DOHH2 (cell line): ENCODE measurements around the gene C2orf76.

Experiments used
- H3F3A ChIP-seq: fragments of 200-600 bp; sonication (generic), shearing (Covaris generic); 2 replicates; pipeline ENCODE4 v1.6.0; 2016; ENCODE audit warnings: antibody characterized with exemption, mild to moderate bottlenecking; ENCODE audit not compliant: control insufficient read depth, insufficient read depth
- H3K27ac ChIP-seq: fragments of 200-600 bp; sonication (generic); 2 replicates; pipeline ENCODE4 v1.5.1; 2014; ENCODE audit warnings: low read depth, mild to moderate bottlenecking, low read length, moderate library complexity
- H3K27me3 ChIP-seq: fragments of 200-600 bp; sonication (generic); 2 replicates; pipeline ENCODE4 v1.6.1; 2014; ENCODE audit warnings: mild to moderate bottlenecking, low read length, mixed read lengths; ENCODE audit not compliant: control insufficient read depth
- H3K36me3 ChIP-seq: fragments of 200-600 bp; sonication (generic); 2 replicates; pipeline ENCODE4 v1.6.1; 2014; ENCODE audit warnings: mild to moderate bottlenecking, low read length, moderate library complexity, mixed read lengths; ENCODE audit not compliant: control insufficient read depth
- H3K4me1 ChIP-seq: fragments of 200-600 bp; sonication (generic); 2 replicates; pipeline ENCODE4 v1.6.1; 2014; ENCODE audit warnings: mild to moderate bottlenecking, low read length, mixed read lengths; ENCODE audit not compliant: control insufficient read depth
- H3K4me2 ChIP-seq: fragments of 200-600 bp; sonication (generic); 2 replicates; pipeline ENCODE4 v1.6.0; 2014; ENCODE audit warnings: mild to moderate bottlenecking, low read length, moderate library complexity
- H3K4me3 ChIP-seq: fragments of 200-600 bp; sonication (generic); 2 replicates; pipeline ENCODE4 v1.5.1; 2014; ENCODE audit warnings: mild to moderate bottlenecking, low read length, mixed read lengths
- H3K79me2 ChIP-seq: fragments of 200-600 bp; sonication (generic); 2 replicates; pipeline ENCODE4 v1.6.1; 2014; ENCODE audit warnings: mild to moderate bottlenecking, low read length, mixed read lengths; ENCODE audit not compliant: control insufficient read depth
- H3K9me2 ChIP-seq: fragments of 200-600 bp; sonication (generic); replicated peaks from 2 replicates; pipeline ENCODE4 v1.6.1; 2014; ENCODE audit warnings: mild to moderate bottlenecking, low read length, mixed read lengths; ENCODE audit not compliant: control insufficient read depth
- H3K9me3 ChIP-seq: fragments of 200-600 bp; sonication (generic); 2 replicates; pipeline ENCODE4 v1.6.1; 2014; ENCODE audit warnings: antibody characterized with exemption, low read length, mixed read lengths; ENCODE audit not compliant: control insufficient read depth, insufficient read depth
- H4K20me1 ChIP-seq: fragments of 200-600 bp; sonication (generic); 2 replicates; pipeline ENCODE4 v1.6.0; 2014; ENCODE audit warnings: low read depth, mild to moderate bottlenecking, antibody characterized with exemption, low read length, moderate library complexity; ENCODE audit not compliant: control insufficient read depth, insufficient read depth
- CTCF ChIP-seq: fragments of 200-600 bp; sonication (generic); IDR thresholded peaks from one replicate; pipeline ENCODE4 v1.5.1; 2014; ENCODE audit warnings: antibody characterized with exemption, mild to moderate bottlenecking, low read depth, low read length; ENCODE audit not compliant: poor library complexity, severe bottlenecking
- EZH2phosphoT487 ChIP-seq: fragments of 200-600 bp; sonication (generic); IDR thresholded peaks from 2 replicates; pipeline ENCODE4 v1.6.1; 2017; ENCODE audit warnings: borderline replicate concordance, mild to moderate bottlenecking, antibody characterized with exemption, low read length, moderate library complexity, mixed read lengths

Gene C2orf76

GRCh38 chr2:119319593-119319992 is 47.0 kb downstream of the C2orf76 start:
- H3K79me2 ChIP-seq, result no peaks in the 10 kb centered on the region
- no peaks in the 10 kb centered on the region for H3F3A ChIP-seq
- no peaks in the 10 kb centered on the region for H4K20me1 ChIP-seq
- H3K4me3 ChIP-seq, result no peak overlapping the region
- H3K36me3 ChIP-seq, result no peaks in the 10 kb centered on the region
- H3K9me2 ChIP-seq, result no peaks in the 10 kb centered on the region
- H3K4me1 ChIP-seq, result peaks cover 44% of the 10 kb centered on the region
- TF ChIP-seq EZH2phosphoT487 (no peak), CTCF (no peak)
- H3K27me3 ChIP-seq, result no peaks in the 10 kb centered on the region
- H3K4me2 ChIP-seq, result no peak overlapping the region
- H3K27ac ChIP-seq, result no peak overlapping the region
- H3K9me3 ChIP-seq, result no peaks in the 10 kb centered on the region; the same call in 1 of the 2 replicates

- Histone ChIP-seq H3K4me2 (peak overlapping the region; percentile 39), H3K4me1 (peaks cover 60% of the 10 kb centered on the region), H3K36me3 (peaks cover 4% of the 10 kb centered on the region; the same call in 1 of the 2 replicates), H3K27me3 (no peaks in the 10 kb centered on the region), H3K79me2 (no peaks in the 10 kb centered on the region), H4K20me1 (no peaks in the 10 kb centered on the region), H3K9me3 (peaks cover 6% of the 10 kb centered on the region; the same call in 1 of the 2 replicates), H3K4me3 (no peak overlapping the region), H3F3A (peaks cover 10% of the 10 kb centered on the region), H3K9me2 (no peaks in the 10 kb centered on the region), H3K27ac (no peak overlapping the region)
- TF ChIP-seq CTCF (no peak), EZH2phosphoT487 (no peak)
Observed at GRCh38 chr2:119317554-119317953, 49.1 kb downstream of the C2orf76 start.

GRCh38 chr2:119316066-119316465 is 50.6 kb downstream of the C2orf76 start:
- Histone ChIP-seq H3K9me2 (no peaks in the 10 kb centered on the region), H3K4me2 (no peak overlapping the region), H3K4me1 (peaks cover 75% of the 10 kb centered on the region), H3K27me3 (no peaks in the 10 kb centered on the region), H3K9me3 (peaks cover 6% of the 10 kb centered on the region; the same call in 1 of the 2 replicates), H4K20me1 (no peaks in the 10 kb centered on the region), H3K36me3 (peaks cover 4% of the 10 kb centered on the region; the same call in 1 of the 2 replicates), H3K79me2 (no peaks in the 10 kb centered on the region), H3K4me3 (no peak overlapping the region), H3K27ac (no peak overlapping the region), H3F3A (peaks cover 25% of the 10 kb centered on the region)
- TF ChIP-seq EZH2phosphoT487 (no peak), CTCF (no peak)
